SH-SY5Y (cell line): ENCODE data around the gene MAP3K20.

Experiments used
- GATA2 ChIP-seq: IDR thresholded peaks from 2 replicates; pipeline ENCODE4 v1.6.1; 2011; ENCODE audit warnings: mild to moderate bottlenecking, low read depth, low read length
- GATA3 ChIP-seq: IDR thresholded peaks from 2 replicates; pipeline ENCODE4 v1.6.1; 2011; ENCODE audit warnings: low read depth, mild to moderate bottlenecking, low read length, moderate library complexity

- TF ChIP-seq GATA2 (no peak), GATA3 (no peak)
Observed at GRCh38 chr2:173216051-173216450, 140.4 kb downstream of the MAP3K20 start.
